ENCODE results near the gene KIF21B. TPM values are rescaled to one million over a fixed set of nuclear protein-coding genes. Genes with fewer than 3 reads are reported as not detected.
"Not testable (repeated sequence)": the region's sequence is repeated elsewhere in the genome, so short reads cannot be mapped to it uniquely, and the experiment has no call there.

KIF21B gene
- polyA plus RNA-seq, 1 experiment = 0.10 TPM

DNA sequence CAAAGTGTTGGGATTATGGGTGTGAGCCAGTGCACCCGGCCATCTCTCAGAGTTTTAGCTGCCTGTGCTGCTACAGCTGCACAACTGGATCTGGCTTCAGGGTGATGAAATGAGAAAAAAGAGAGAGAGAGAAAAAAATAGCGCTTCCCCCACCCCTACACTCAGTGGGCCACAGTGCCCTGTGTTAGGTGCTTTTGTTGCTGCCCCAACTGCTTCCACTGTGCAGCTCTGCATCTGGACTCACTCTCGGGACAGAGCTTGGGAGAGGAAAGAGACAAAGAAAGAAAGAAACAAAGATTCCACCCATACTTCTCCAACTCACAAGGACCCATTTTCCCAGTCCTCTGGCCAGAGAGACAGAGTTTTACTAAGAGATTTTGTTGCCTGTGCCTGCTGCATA, 78.4 kb downstream of the KIF21B start:
- ChIA-PET CTCF (interaction anchor here (0.6 to 1.1 kb wide), 2 partner anchors 12 to 27 kb away, joined by 4 to 5 read pairs; no protein-coding TSS in a partner anchor), POLR2A (interaction anchor here (0.8 kb wide), 1 partner anchor 226 kb away, joined by 3 read pairs; no protein-coding TSS in a partner anchor)
- TF ChIP-seq, protein P1, sequence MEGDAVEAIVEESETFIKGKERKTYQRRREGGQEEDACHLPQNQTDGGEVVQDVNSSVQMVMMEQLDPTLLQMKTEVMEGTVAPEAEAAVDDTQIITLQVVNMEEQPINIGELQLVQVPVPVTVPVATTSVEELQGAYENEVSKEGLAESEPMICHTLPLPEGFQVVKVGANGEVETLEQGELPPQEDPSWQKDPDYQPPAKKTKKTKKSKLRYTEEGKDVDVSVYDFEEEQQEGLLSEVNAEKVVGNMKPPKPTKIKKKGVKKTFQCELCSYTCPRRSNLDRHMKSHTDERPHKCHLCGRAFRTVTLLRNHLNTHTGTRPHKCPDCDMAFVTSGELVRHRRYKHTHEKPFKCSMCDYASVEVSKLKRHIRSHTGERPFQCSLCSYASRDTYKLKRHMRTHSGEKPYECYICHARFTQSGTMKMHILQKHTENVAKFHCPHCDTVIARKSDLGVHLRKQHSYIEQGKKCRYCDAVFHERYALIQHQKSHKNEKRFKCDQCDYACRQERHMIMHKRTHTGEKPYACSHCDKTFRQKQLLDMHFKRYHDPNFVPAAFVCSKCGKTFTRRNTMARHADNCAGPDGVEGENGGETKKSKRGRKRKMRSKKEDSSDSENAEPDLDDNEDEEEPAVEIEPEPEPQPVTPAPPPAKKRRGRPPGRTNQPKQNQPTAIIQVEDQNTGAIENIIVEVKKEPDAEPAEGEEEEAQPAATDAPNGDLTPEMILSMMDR (IDR thresholded peaks at IDR 0.05; ENCODE audit: insufficient read depth, low read depth, low read length) = no peak
- H3K27me3 ChIP-seq (ENCODE audit: control insufficient read depth, insufficient read depth, low read length) = peaks cover 4% of the 10 kb centered on the region
- H3K36me3 ChIP-seq (ENCODE audit: control insufficient read depth, insufficient read depth, low read length) = no peaks in the 10 kb centered on the region
- no peak overlapping the region for H3K4me3 ChIP-seq (ENCODE audit: low read depth, low read length)
- no peak for DNase-seq (ENCODE audit: low read depth)

- no peak for DNase-seq (ENCODE audit: low read depth)
- POLR2A ChIA-PET = no interaction called here
- CTCF ChIA-PET = interaction anchor here (0.7 kb wide), 1 partner anchor 29 kb away, joined by 3 read pairs; no protein-coding TSS in a partner anchor
- Histone ChIP-seq H3K36me3 (ENCODE audit: control insufficient read depth, insufficient read depth, low read length) (no peaks in the 10 kb centered on the region), H3K4me3 (ENCODE audit: low read depth, low read length) (no peak overlapping the region), H3K27me3 (ENCODE audit: control insufficient read depth, insufficient read depth, low read length) (no peaks in the 10 kb centered on the region; the same call in 1 of the 2 replicates)
- TF ChIP-seq, protein P1 (IDR thresholded peaks at IDR 0.05; ENCODE audit: insufficient read depth, low read depth, low read length) = no peak
Observed at GRCh38 chr1:200938955-200939354, 84.6 kb downstream of the KIF21B start.

DNA sequence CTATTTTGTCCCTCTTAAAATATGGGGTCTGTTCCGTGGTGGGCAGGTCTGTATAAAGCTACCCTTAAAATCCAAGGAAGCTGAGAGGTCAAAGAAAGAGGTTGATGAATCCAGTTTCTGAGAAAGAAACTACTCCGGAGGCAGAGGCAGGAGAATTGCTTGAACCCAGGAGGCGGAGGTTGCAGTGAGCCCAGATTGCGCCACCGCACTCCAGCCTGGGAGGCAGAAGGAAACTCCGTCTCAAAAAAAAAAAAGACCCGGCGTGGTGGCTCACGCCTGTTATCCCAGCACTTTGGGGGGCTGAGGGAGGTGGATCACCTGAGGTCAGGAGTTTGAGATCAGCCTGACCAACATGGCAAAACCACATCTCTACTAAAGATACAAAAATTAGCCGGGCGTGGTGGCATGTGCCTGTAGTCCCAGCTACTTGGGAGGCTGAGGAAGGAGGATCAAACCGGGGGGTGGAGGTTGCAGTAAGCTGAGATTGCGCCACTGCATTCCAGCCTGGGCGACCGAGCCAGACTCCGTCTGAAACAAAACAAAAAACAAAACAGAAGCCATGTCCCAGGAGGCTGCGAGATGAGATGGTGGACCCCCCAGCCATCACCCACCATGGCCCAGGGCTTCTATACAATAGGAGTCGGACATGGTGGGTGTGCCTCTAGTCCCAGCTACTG, 88.1 kb downstream of the KIF21B start:
- H3K4me3 ChIP-seq (ENCODE audit: low read depth, low read length); H3K27me3 ChIP-seq (ENCODE audit: control insufficient read depth, insufficient read depth, low read length); POLR2A ChIA-PET; H3K36me3 ChIP-seq (ENCODE audit: control insufficient read depth, insufficient read depth, low read length); DNase-seq (ENCODE audit: low read depth): not testable (repeated sequence)
- CTCF ChIA-PET = interaction anchor here (0.9 to 1.4 kb wide), 2 partner anchors 12 to 17 kb away, joined by 3 read pairs; no protein-coding TSS in a partner anchor

GRCh38 chr1:200934676-200935245, 88.8 kb downstream of the KIF21B start:
- H3K4me3 ChIP-seq (ENCODE audit: low read depth, low read length) = no peak overlapping the region
- DNase-seq (ENCODE audit: low read depth) = no peak
- no peaks in the 10 kb centered on the region for H3K36me3 ChIP-seq (ENCODE audit: control insufficient read depth, insufficient read depth, low read length)
- ChIA-PET CTCF (interaction anchor here (0.9 kb wide), 1 partner anchor 18 kb away, joined by 3 read pairs; no protein-coding TSS in a partner anchor), POLR2A (no interaction called here)
- TF ChIP-seq, protein P1 (IDR thresholded peaks at IDR 0.05; ENCODE audit: insufficient read depth, low read depth, low read length) = no peak
- H3K27me3 ChIP-seq (ENCODE audit: control insufficient read depth, insufficient read depth, low read length) = peaks cover 2% of the 10 kb centered on the region; the same call in 1 of the 2 replicates

DNA sequence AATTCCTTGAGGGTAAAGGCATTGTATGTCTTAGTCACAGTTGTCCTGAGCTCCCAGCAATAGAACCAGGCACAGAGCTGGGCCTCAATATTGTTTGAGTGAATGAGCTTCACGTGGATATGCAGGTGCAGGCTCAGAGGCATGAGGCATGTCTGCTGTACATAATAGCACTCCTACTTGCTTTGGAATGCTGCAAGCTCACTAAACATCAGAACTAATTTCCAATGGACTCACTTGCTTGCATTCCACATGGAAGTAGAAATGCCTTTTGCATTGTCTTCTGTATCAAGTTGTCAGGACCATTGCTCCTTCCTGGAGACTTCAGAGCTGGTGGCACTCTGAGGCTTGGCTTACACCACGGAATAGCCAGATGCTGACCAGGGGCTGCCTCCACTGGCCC, 91.7 kb downstream of the KIF21B start:
- CTCF ChIA-PET = interaction anchor here (1.0 kb wide), 1 partner anchor 41 kb away, joined by 3 read pairs; no protein-coding TSS in a partner anchor
- TF ChIP-seq, protein P1 (IDR thresholded peaks at IDR 0.05; ENCODE audit: insufficient read depth, low read depth, low read length) = no peak
- POLR2A ChIA-PET = no interaction called here
- Histone ChIP-seq H3K36me3 (ENCODE audit: control insufficient read depth, insufficient read depth, low read length) (no peaks in the 10 kb centered on the region), H3K27me3 (ENCODE audit: control insufficient read depth, insufficient read depth, low read length) (peaks cover 4% of the 10 kb centered on the region; the same call in 1 of the 2 replicates), H3K4me3 (ENCODE audit: low read depth, low read length) (no peak overlapping the region)
- DNase-seq (ENCODE audit: low read depth) = no peak

- not testable (repeated sequence) for H3K36me3 ChIP-seq (ENCODE audit: control insufficient read depth, insufficient read depth, low read length)
Observed at GRCh38 chr1:200930285-200930684, 93.2 kb downstream of the KIF21B start.

More at GRCh38 chr1:200930285-200930684, 93.2 kb downstream of the KIF21B start:
- H3K27me3 ChIP-seq (ENCODE audit: control insufficient read depth, insufficient read depth, low read length); H3K4me3 ChIP-seq (ENCODE audit: low read depth, low read length); POLR2A ChIA-PET; CTCF ChIA-PET; DNase-seq (ENCODE audit: low read depth): not testable (repeated sequence)

Data from BJ (cell line).